Measurements from ENCODE around the gene MDM1.

GRCh38 chr12:68276402-68276930, 55.7 kb downstream of the MDM1 start:
- no peak for TF ChIP-seq POLR2A (IDR thresholded peaks at IDR 0.05; ENCODE audit: low read length)
- TF ChIP-seq GATA1 (IDR thresholded peaks at IDR 0.05; ENCODE audit: low read depth, low read length): no peak
